Measurements from ENCODE around the gene ASB16. TPM values are rescaled to one million over a fixed set of nuclear protein-coding genes. Genes with fewer than 3 reads are reported as not detected.
"Not testable (repeated sequence)": the region's sequence is repeated elsewhere in the genome, so short reads cannot be mapped to it uniquely, and the experiment has no call there.

Gene ASB16
- total and polyA plus RNA-seq, 4 donors: 0.11 to 3.1 (median 1.4) TPM; not detected in 1

GRCh38 chr17:44131372-44131771 is 39.1 kb upstream of the ASB16 start:
- H3K4me3 ChIP-seq (ENCODE audit: low read depth, low read length); H3K36me3 ChIP-seq (ENCODE audit: control insufficient read depth, insufficient read depth, low read length); H3K27ac ChIP-seq (ENCODE audit: low read depth, low read length); H3K9me3 ChIP-seq (ENCODE audit: control insufficient read depth, insufficient read depth, low read length); H3K27me3 ChIP-seq (ENCODE audit: control insufficient read depth, insufficient read depth, low read length); H3K4me1 ChIP-seq (ENCODE audit: control insufficient read depth, insufficient read depth, low read length); DNase-seq (ENCODE audit: low read depth in 4 of 6, low spot score in 6 of 6): not testable (repeated sequence)
- WGBS (ENCODE audit: insufficient coverage): 100% methylated on average over 3 of the region's 12 CpGs

- H3K4me1 ChIP-seq (ENCODE audit: control insufficient read depth, insufficient read depth, low read length): no peaks in the 10 kb centered on the region
- H3K4me3 ChIP-seq (ENCODE audit: low read depth, low read length): no peak overlapping the region
- DNase-seq (ENCODE audit: low read depth in 4 of 6, low spot score in 6 of 6): no peak
- H3K27ac ChIP-seq (ENCODE audit: low read depth, low read length): no peak overlapping the region
- H3K27me3 ChIP-seq (ENCODE audit: control insufficient read depth, insufficient read depth, low read length): no peaks in the 10 kb centered on the region
- no peaks in the 10 kb centered on the region for H3K9me3 ChIP-seq (ENCODE audit: control insufficient read depth, insufficient read depth, low read length)
- H3K36me3 ChIP-seq (ENCODE audit: control insufficient read depth, insufficient read depth, low read length): no peaks in the 10 kb centered on the region
Observed at GRCh38 chr17:44132275-44132821, 38.2 kb upstream of the ASB16 start.

- H3K9me3 ChIP-seq (ENCODE audit: control insufficient read depth, insufficient read depth, low read length): no peaks in the 10 kb centered on the region
- no peak overlapping the region for H3K27ac ChIP-seq (ENCODE audit: low read depth, low read length)
- H3K4me3 ChIP-seq (ENCODE audit: low read depth, low read length): no peak overlapping the region
- no peaks in the 10 kb centered on the region for H3K36me3 ChIP-seq (ENCODE audit: control insufficient read depth, insufficient read depth, low read length)
- no peaks in the 10 kb centered on the region for H3K27me3 ChIP-seq (ENCODE audit: control insufficient read depth, insufficient read depth, low read length)
- 92% methylated on average over 4 of the region's 4 CpGs for WGBS (ENCODE audit: insufficient coverage)
- no peak for DNase-seq (ENCODE audit: low read depth in 4 of 6, low spot score in 6 of 6)
- peaks cover 9% of the 10 kb centered on the region for H3K4me1 ChIP-seq (ENCODE audit: control insufficient read depth, insufficient read depth, low read length)
Observed at GRCh38 chr17:44133918-44134476, 36.5 kb upstream of the ASB16 start.

GRCh38 chr17:44134752-44135568 is 35.5 kb upstream of the ASB16 start:
- H3K27me3 ChIP-seq (ENCODE audit: control insufficient read depth, insufficient read depth, low read length): no peaks in the 10 kb centered on the region
- no peaks in the 10 kb centered on the region for H3K9me3 ChIP-seq (ENCODE audit: control insufficient read depth, insufficient read depth, low read length)
- H3K27ac ChIP-seq (ENCODE audit: low read depth, low read length): no peak overlapping the region
- peaks cover 9% of the 10 kb centered on the region for H3K4me1 ChIP-seq (ENCODE audit: control insufficient read depth, insufficient read depth, low read length)
- no peak overlapping the region for H3K4me3 ChIP-seq (ENCODE audit: low read depth, low read length)
- no peaks in the 10 kb centered on the region for H3K36me3 ChIP-seq (ENCODE audit: control insufficient read depth, insufficient read depth, low read length)
- 95% methylated on average over 8 of the region's 9 CpGs for WGBS (ENCODE audit: insufficient coverage)
- no peak for DNase-seq (ENCODE audit: low read depth in 4 of 6, low spot score in 6 of 6)

- Histone ChIP-seq H3K27ac (ENCODE audit: low read depth, low read length) (no peak overlapping the region), H3K4me3 (ENCODE audit: low read depth, low read length) (no peak overlapping the region), H3K27me3 (ENCODE audit: control insufficient read depth, insufficient read depth, low read length) (no peaks in the 10 kb centered on the region), H3K9me3 (ENCODE audit: control insufficient read depth, insufficient read depth, low read length) (no peaks in the 10 kb centered on the region), H3K4me1 (ENCODE audit: control insufficient read depth, insufficient read depth, low read length) (peaks cover 26% of the 10 kb centered on the region), H3K36me3 (ENCODE audit: control insufficient read depth, insufficient read depth, low read length) (no peaks in the 10 kb centered on the region)
- DNase-seq (ENCODE audit: low read depth in 4 of 6, low spot score in 6 of 6): peak in 2 of 6 donors; percentile 70 to 71
- 5% methylated on average over 13 of the region's 20 CpGs for WGBS (ENCODE audit: insufficient coverage)
Observed at GRCh38 chr17:44137891-44138709, 32.4 kb upstream of the ASB16 start.

- not testable (repeated sequence) for H3K4me3 ChIP-seq (ENCODE audit: low read depth, low read length); H3K27me3 ChIP-seq (ENCODE audit: control insufficient read depth, insufficient read depth, low read length); DNase-seq (ENCODE audit: low read depth in 4 of 6, low spot score in 6 of 6); H3K9me3 ChIP-seq (ENCODE audit: control insufficient read depth, insufficient read depth, low read length); H3K27ac ChIP-seq (ENCODE audit: low read depth, low read length)
- WGBS (ENCODE audit: insufficient coverage): 93% methylated on average over 4 of the region's 8 CpGs
- Histone ChIP-seq H3K4me1 (ENCODE audit: control insufficient read depth, insufficient read depth, low read length) (peaks cover 16% of the 10 kb centered on the region), H3K36me3 (ENCODE audit: control insufficient read depth, insufficient read depth, low read length) (peaks cover 15% of the 10 kb centered on the region)
Observed at GRCh38 chr17:44143921-44144320, 26.6 kb upstream of the ASB16 start.

GRCh38 chr17:44144966-44145739 is 25.4 kb upstream of the ASB16 start:
- no peak overlapping the region for H3K4me3 ChIP-seq (ENCODE audit: low read depth, low read length)
- no peak for DNase-seq (ENCODE audit: low read depth in 4 of 6, low spot score in 6 of 6)
- H3K27ac ChIP-seq (ENCODE audit: low read depth, low read length): peak overlapping the region; percentile 19
- H3K27me3 ChIP-seq (ENCODE audit: control insufficient read depth, insufficient read depth, low read length): no peaks in the 10 kb centered on the region
- H3K4me1 ChIP-seq (ENCODE audit: control insufficient read depth, insufficient read depth, low read length): peaks cover 16% of the 10 kb centered on the region
- WGBS (ENCODE audit: insufficient coverage): 89% methylated on average over 3 of the region's 7 CpGs
- no peaks in the 10 kb centered on the region for H3K9me3 ChIP-seq (ENCODE audit: control insufficient read depth, insufficient read depth, low read length)
- peaks cover 15% of the 10 kb centered on the region for H3K36me3 ChIP-seq (ENCODE audit: control insufficient read depth, insufficient read depth, low read length)

GRCh38 chr17:44146375-44147346 is 23.8 kb upstream of the ASB16 start:
- Histone ChIP-seq H3K9me3 (ENCODE audit: control insufficient read depth, insufficient read depth, low read length) (no peaks in the 10 kb centered on the region), H3K4me3 (ENCODE audit: low read depth, low read length) (no peak overlapping the region), H3K36me3 (ENCODE audit: control insufficient read depth, insufficient read depth, low read length) (peaks cover 15% of the 10 kb centered on the region), H3K27ac (ENCODE audit: low read depth, low read length) (no peak overlapping the region), H3K4me1 (ENCODE audit: control insufficient read depth, insufficient read depth, low read length) (peaks cover 12% of the 10 kb centered on the region), H3K27me3 (ENCODE audit: control insufficient read depth, insufficient read depth, low read length) (no peaks in the 10 kb centered on the region)
- WGBS (ENCODE audit: insufficient coverage): 47% methylated on average over 1 of the region's 2 CpGs
- DNase-seq (ENCODE audit: low read depth in 4 of 6, low spot score in 6 of 6): peak in 1 of 6 donors; percentile 35
